ENCODE results near the gene GMFB. TPM values are rescaled to one million over a fixed set of nuclear protein-coding genes. Genes with fewer than 3 reads are reported as not detected.
A peak's percentile ranks its signal among the peaks of the same experiment; 100 is the strongest.

Gene GMFB
- total and polyA plus RNA-seq, 10 of the 15 experiments (the other 5 are each of a cell fraction or from before 2014, with no cell fraction given), result 29.3 to 71.0 (median 50.8) TPM

GRCh38 chr14:54509546-54510501 is 21.0 kb upstream of the GMFB start, which contains the start of gene CGRRF1:
TSS of gene CGRRF1 (plus strand) at chr14:54509906. CDS start at chr14:54509960, 54 bp downstream.
- intact Hi-C loops (cut with micrococcal nuclease; ENCODE audit: unreplicated experiment), result loop anchor here (2.0 kb wide), 1 partner anchor 21 kb away; the partner anchor contains the start of gene GMFB
- Histone ChIP-seq H3K4me1 (ENCODE audit: control insufficient read depth, insufficient read depth, low read length) (peaks cover 3% of the 10 kb centered on the region), H3K79me2 (ENCODE audit: control insufficient read depth, insufficient read depth, low read length) (peaks cover 17% of the 10 kb centered on the region), H2AFZ (ENCODE audit: control insufficient read depth, low read depth, low read length) (peak within 1 kb of the TSS; percentile 92), H3K4me2 (ENCODE audit: control insufficient read depth, insufficient read depth) (peak within 1 kb of the TSS; percentile 85), H3K9me3 (replicated peaks; ENCODE audit: control insufficient read depth, insufficient read depth, low read length) (no peaks in the 10 kb centered on the region), H3K36me3 (ENCODE audit: control insufficient read depth in 2 of 2, insufficient read depth in 2 of 2, low read length in 1 of 2) (no peaks in the 10 kb centered on the region), H3K27ac (ENCODE audit: control insufficient read depth, insufficient read depth) (peak within 1 kb of the TSS; percentile 72), H4K20me1 (ENCODE audit: control insufficient read depth, insufficient read depth) (no peaks in the 10 kb centered on the region), H3K27me3 (replicated peaks in 1 of 2; ENCODE audit: control insufficient read depth in 2 of 2, insufficient read depth in 2 of 2, low read length in 1 of 2) (no peaks in the 10 kb centered on the region), H3K4me3 (peak within 1 kb of the TSS; percentile 91), H3K9ac (ENCODE audit: control insufficient read depth, insufficient read depth, low read length) (peak within 1 kb of the TSS; percentile 85)
- in situ Hi-C loops (cut with MboI), result no loop called here
- 1% methylated on average over 66 of the region's 66 CpGs for WGBS (ENCODE audit: insufficient coverage, insufficient replicate concordance, low lambda C conversion rate, missing lambda C conversion rate)
- POLR2A ChIA-PET, result interaction anchor here (0.9 to 2.6 kb wide), 5 partner anchors 8 to 112 kb away, joined by 3 to 19 read pairs (median 5); partner anchors contain the start of gene CDKN3
- FAIRE-seq, result peak; percentile 81
- peak; percentile 91 for DNase-seq (ENCODE audit: low read depth, low spot score)
- RAD21 ChIA-PET (ENCODE audit: unreplicated experiment), result interaction anchor here (0.6 to 2.9 kb wide), 12 partner anchors 18 to 372 kb away, joined by 3 to 15 read pairs (median 4); partner anchors contain the start of genes CDKN3 and GMFB
- SMC1A ChIA-PET (ENCODE audit: uncharacterized antibody, unreplicated experiment), result interaction anchor here (0.7 to 2.3 kb wide), 9 partner anchors 13 to 563 kb away, joined by 3 to 8 read pairs (median 3); partner anchors contain the start of gene GMFB
- no TSS peak for BruUV-seq (replicated peaks)
- peak; percentile 98 for ATAC-seq
- CTCF ChIA-PET, result interaction anchor here (0.6 to 2.4 kb wide), 12 partner anchors 10 to 119 kb away, joined by 3 to 22 read pairs (median 3); partner anchors contain the start of genes CDKN3 and GMFB
- TF ChIP-seq YY1 (IDR thresholded peaks at IDR 0.05; ENCODE audit: low read depth, low read length) (peak; percentile 35; the same call in 1 of the 2 replicates), IRF5 (IDR thresholded peaks at IDR 0.05; ENCODE audit: borderline replicate concordance) (no peak), HDAC6 (IDR thresholded peaks at IDR 0.05; ENCODE audit: unreplicated experiment) (no peak), SP1 (IDR thresholded peaks at IDR 0.05; ENCODE audit: low read depth, low read length) (peak; percentile 85), SPI1 (IDR thresholded peaks at IDR 0.05; ENCODE audit: borderline replicate concordance, insufficient read depth, low read depth, low read length) (no peak), NR2C1 (IDR thresholded peaks at IDR 0.05) (no peak), ZNF384 (IDR thresholded peaks at IDR 0.05; ENCODE audit: borderline replicate concordance, low read depth, low read length) (peak; percentile 44), NFYA (IDR thresholded peaks at IDR 0.05; ENCODE audit: borderline replicate concordance, low read depth, low read length) (no peak), BHLHE40 (IDR thresholded peaks at IDR 0.05; ENCODE audit: borderline replicate concordance in 1 of 2, low read depth in 2 of 2, low read length in 1 of 2) (peak in 1 of 2 experiments; percentile 73; a peak in 1 of 4 replicates), SIN3A (IDR thresholded peaks at IDR 0.05; ENCODE audit: low read depth, low read length) (peak; percentile 54; the same call in 1 of the 2 replicates), NFYB (IDR thresholded peaks at IDR 0.05; ENCODE audit: insufficient read depth, low read depth, low read length) (peak; percentile 84; the same call in 1 of the 2 replicates), JUNB (IDR thresholded peaks at IDR 0.05) (no peak), ETV6 (conservative IDR thresholded peaks at IDR 0.05 in 1 of 2, IDR thresholded peaks at IDR 0.05 in 1 of 2; ENCODE audit: borderline replicate concordance in 1 of 2, low read depth in 1 of 2) (no peak), MTA3 (IDR thresholded peaks at IDR 0.05; ENCODE audit: borderline replicate concordance, low read length) (no peak), IKZF1 (conservative IDR thresholded peaks at IDR 0.05) (peak; percentile 55; the same call in 1 of the 2 replicates), ESRRA (IDR thresholded peaks at IDR 0.05; ENCODE audit: low read length) (no peak), IRF4 (IDR thresholded peaks at IDR 0.05; ENCODE audit: low read depth, low read length) (no peak), POLR2A (IDR thresholded peaks at IDR 0.05; ENCODE audit: low read depth, low read length) (peak; percentile 76), MYC (IDR thresholded peaks at IDR 0.05; ENCODE audit: insufficient read depth, insufficient read length, insufficient replicate concordance, low read length, severe bottlenecking) (no peak), MEF2A (IDR thresholded peaks at IDR 0.05; ENCODE audit: insufficient read depth, low read depth, low read length) (no peak)
- TF ChIP-seq, protein P1, sequence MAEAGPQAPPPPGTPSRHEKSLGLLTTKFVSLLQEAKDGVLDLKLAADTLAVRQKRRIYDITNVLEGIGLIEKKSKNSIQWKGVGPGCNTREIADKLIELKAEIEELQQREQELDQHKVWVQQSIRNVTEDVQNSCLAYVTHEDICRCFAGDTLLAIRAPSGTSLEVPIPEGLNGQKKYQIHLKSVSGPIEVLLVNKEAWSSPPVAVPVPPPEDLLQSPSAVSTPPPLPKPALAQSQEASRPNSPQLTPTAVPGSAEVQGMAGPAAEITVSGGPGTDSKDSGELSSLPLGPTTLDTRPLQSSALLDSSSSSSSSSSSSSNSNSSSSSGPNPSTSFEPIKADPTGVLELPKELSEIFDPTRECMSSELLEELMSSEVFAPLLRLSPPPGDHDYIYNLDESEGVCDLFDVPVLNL (IDR thresholded peaks at IDR 0.05; ENCODE audit: low read depth, low read length), result peak; percentile 33; the same call in 1 of the 2 replicates
